GM12873 (cell line): ENCODE measurements around the gene ABI2.
A peak's percentile ranks its signal among the peaks of the same experiment; 100 is the strongest.

Experiments
- CTCF ChIP-seq: IDR thresholded peaks from 2 replicates; pipeline ENCODE4 v1.5.1; 2012; ENCODE audit warnings: low read depth, mild to moderate bottlenecking, moderate library complexity, low read length, control low read depth; ENCODE audit not compliant: insufficient read depth; ENCODE audit errors: missing control alignments

The ABI2 gene

DNA sequence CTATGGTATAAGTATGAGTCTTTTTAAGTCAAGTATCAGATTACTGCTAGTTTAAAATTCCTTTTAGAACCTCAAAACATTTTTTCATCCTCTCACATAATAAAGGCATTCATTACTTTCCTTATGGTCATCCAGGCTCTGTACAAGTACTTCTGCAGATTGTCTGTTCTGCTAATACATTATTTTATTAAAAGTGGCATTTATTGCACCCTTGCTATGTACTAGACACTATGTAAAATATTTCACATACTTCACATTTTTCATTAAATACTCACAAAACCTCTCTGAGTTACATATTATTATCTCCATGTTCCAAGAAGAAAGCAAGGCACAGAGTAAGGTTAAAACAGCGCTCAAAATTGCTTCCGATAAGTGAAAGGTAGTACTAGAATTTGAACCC lies 122.8 kb downstream of the ABI2 start:
- no peak for TF ChIP-seq CTCF

- TF ChIP-seq CTCF, result no peak
These were observed 123.5 kb downstream of the ABI2 start for GRCh38 chr2:203451689-203452088.

- TF ChIP-seq CTCF, result peak; percentile 75
These were observed 125.8 kb downstream of the ABI2 start for GRCh38 chr2:203453858-203454451.

GRCh38 chr2:203455209-203455608 lies 127.0 kb downstream of the ABI2 start:
- no peak for TF ChIP-seq CTCF

- no peak for TF ChIP-seq CTCF
These were observed 133.6 kb downstream of the ABI2 start for GRCh38 chr2:203461746-203462145.

DNA sequence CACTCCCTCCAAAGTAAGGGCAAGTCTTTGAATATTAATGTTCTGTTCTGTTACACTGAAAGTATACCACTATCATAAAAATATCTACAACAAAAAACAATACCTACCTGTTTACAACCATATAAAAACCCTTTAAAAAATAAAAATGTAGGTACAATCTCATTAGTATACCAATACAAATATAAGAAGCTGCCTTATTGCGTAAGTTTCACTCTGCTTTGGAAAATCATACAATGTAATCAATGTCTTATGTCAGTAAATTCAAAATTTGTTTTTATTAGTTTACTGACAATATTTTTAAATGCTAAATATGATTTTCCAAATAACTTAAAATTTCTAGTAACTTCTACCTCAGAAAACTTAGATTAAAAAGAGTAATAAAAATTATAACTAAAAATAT lies 134.1 kb downstream of the ABI2 start:
- no peak for TF ChIP-seq CTCF

DNA sequence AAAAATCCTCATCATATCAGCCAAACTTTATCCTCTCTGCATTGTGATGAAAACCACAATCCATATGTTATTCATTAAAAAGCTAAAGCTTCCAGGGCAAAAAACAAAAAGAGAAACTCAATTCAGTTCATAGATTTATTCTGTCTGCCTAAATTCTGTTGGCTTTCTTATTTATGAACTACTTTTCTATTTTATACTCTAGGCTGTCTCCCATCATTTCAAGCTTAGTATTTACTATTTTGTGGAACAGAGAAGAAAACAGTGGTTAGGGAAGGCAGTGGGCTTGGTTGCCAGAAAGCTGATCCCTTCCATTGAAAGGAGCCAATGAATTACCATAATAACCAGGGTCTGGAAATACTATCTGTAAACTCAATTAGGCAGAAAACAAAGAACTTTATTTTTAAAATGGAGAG lies 135.1 kb downstream of the ABI2 start:
- TF ChIP-seq CTCF, result no peak
